PC-9 (cell line): ENCODE measurements around the gene ASIC4.

Experiments used
- CTCF ChIP-seq: fragments of 200-600 bp; sonication (generic); conservative IDR thresholded peaks from 2 replicates; pipeline ENCODE4 v1.6.1; 2017; ENCODE audit warnings: mixed run types, antibody characterized with exemption, mild to moderate bottlenecking, moderate library complexity
- EZH2 ChIP-seq: fragments of 200-600 bp; sonication (generic); IDR thresholded peaks from 2 replicates; pipeline ENCODE4 v1.8.0; 2017; ENCODE audit warnings: antibody characterized with exemption, low read depth

GRCh38 chr2:219474285-219475060, 39.8 kb upstream of the ASIC4 start:
- no peak for TF ChIP-seq CTCF
- no peak for TF ChIP-seq EZH2
